ENCODE results near the gene SGMS1. TPM values are rescaled to one million over a fixed set of nuclear protein-coding genes. Genes with fewer than 3 reads are reported as not detected.
"Not testable (repeated sequence)": the region's sequence is repeated elsewhere in the genome, so short reads cannot be mapped to it uniquely, and the experiment has no call there.

The SGMS1 gene
- total RNA-seq, 1 experiment from 2014 or later: 54.7 TPM

DNA sequence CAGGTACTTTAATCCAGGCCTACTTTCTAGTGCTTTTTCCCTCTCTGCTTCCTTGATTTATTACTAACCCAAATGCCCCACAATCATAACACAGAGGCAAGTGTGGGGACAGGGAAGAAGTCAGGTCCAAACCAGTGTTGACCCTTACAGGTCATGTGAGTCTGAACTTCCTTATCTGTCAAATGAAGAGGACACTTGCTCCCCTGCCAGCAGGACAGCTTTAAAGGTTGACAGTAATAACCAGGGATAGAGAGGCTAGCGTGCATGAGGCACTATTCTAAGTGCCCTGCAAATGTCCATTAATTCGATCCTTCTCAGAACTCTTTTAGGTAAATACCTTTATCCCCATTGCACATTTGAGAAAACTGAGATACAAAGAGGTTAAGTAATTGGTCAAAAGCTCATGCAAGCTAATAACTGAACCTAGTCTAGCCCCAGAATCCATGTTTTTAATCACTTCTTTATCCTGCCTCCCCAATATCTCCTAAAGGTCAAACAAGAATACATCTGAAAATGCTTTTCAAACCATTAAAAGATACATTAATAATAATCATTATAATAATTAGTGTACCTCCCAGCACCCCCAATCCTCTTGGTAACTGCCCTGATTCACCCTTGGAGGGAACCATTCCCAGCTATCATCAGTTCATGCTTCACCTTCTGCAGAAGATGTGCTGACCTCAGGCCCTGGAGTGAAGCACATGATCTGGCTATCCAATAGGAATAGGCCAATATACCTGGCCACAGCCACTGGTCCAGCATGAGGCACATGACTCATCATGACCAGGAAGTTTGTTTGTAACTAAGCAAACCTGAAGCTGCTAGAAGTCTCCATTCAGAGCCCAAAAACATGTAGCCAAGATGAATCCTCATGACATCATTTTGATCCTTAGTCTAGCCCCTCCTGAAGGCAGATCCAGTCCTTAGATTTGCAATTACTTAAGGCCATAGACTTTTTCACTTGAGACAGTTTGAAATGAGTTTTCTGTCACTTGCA, 40.7 kb downstream of the SGMS1 start:
- peak; percentile 68 for DNase-seq (ENCODE audit: low read depth)

DNA sequence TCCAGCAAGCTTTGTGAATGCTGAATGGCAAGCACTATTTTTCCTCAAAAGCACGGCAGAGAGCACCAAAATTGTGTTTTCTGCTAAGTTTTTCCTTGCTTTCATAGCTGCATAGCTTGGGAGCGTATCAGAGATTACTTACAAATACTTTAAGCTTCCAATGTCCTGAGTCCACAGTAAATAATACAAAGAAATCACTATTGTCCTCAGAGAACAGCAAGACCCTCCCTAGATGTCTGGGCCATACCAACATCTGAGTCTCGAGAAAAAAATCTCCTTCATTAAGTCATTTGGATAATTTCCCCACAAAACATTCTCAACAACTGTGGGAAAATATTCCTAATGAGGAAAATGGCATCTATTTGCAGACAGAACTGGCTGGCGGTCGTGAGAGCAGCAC, 41.7 kb downstream of the SGMS1 start:
- no peak for DNase-seq (ENCODE audit: low read depth)

DNA sequence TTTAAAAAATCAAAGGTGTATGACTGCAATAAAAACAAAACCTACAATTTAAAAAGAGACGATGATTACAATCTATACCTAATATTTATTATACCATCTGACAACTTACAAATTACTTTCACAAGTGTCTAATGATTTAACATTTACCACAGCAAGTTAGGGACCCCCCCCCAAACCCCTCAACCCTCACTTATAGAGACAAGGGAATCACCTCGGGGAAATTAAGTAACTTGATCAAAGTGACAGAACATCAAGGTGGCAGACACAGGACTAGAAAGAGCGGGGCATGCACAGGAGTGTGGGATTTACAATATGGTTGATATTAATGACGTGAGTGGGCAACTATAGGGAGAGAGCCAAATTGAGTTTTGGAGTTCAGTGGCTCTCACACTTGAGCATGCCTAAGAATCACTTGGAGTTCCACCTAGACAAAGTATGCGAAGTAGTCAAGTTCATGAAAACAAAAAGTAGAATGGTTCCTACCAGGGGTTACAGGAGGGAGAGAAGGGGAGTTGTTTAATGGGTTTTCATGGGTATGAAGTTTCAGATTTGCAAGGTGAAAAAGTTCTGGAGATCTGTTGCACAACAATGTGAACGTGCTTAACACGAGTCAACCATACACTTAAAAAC, 43.4 kb downstream of the SGMS1 start:
- DNase-seq (ENCODE audit: low read depth): no peak

DNA sequence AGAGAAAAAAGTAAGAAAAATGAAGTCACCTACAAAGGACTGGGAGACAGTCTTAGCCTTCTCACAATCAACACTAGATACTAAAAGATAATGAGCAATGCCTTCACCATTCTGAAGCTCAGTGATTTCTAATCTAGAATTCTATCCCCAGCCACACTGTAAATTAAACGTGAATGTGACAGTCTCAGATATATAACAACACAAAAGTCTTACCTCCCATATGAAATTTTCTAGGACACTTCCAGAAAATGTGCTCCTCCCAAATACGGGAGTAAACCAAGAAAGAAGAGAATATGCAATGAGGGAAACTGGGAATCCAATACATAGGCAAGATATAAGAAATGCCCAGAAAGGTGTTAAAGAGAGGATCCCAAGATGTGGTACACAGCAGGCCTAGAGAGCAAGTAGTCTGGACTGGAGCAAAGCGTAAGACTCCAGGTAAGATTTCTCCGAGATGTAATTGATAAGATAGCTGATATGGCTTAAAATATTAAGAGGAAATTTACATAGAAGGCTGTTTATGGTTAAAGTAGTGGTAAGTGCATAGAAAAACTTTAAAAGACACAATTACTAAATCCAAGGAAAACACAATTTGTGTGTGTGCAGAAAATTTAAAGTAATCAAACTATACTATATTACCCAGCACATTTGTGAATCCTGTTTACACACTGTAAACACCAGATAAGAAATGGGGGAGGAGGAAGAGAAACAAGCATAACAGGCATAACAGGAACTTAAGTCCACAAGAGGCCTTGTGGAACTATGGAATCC, 44.1 kb downstream of the SGMS1 start:
- no peak for DNase-seq (ENCODE audit: low read depth)

DNA sequence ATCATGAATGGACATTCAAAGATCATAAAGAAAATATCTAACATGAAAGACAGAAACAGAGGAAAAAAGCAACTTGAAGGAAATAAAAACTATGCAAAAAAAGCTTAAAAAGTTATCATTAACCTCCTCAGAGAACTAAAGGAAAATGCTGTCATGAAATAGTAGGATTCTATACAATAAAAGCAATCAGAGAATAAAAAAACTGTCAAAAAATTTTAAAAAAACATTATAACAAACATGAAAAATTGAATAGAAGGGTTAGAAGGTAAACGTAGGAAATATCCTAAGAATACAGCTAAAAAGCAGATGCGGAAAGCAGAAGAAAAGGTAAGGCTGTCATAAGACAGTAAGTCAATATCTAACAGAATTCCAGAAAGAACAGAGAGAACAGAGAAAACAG, 44.8 kb downstream of the SGMS1 start:
- no peak for DNase-seq (ENCODE audit: low read depth)

DNA sequence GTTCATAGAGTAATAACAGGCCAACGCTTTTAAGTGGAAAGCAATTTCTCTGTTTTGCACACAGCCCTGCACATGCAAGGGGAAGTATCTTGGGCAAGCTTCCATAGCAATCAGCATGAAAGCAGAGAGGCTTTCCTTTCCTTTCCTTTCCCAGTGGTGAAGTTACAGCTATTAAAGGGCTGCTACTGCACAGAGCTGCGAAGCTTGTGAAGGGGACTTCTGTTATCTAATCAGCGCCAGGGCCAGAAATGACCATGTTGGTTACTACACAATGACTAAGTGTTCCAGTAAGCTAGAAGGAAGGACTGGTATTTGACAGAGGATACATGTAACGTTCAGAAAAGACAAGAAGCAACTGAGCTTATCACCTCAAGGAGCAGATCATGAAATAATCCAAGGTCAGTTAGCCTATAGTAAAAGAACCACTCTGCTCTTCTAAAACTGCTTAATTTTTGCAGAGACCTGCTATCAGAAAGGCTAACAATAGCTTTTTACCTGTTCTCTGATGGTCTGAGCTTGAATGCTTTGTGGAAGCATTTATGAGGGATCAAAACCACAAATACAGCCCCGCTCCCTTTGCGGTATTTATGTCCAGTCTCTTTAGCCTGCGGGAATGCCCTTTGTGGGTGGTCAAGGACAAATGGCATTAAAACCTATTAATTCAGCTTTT, 45.9 kb downstream of the SGMS1 start:
- DNase-seq (ENCODE audit: low read depth): peak; percentile 64

DNA sequence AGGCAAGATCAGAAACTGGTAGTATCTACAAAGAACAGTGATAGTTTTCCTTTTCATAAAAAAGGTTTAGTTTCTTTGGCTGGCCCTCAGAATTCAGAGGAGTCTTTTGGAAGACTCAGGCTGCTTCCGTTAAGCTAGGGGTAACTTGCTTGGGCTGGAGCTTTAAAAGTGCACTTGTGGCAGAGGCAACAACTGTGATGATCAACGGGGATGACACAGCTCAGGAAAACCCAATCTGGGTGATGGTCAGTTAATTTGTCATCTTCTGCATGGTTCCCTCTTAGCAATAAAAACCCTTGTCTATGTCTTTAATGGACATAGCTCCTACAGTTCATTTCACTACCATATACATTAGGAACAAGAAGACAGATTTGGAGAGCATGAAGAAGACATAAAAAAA, 46.7 kb downstream of the SGMS1 start:
- DNase-seq (ENCODE audit: low read depth): no peak

DNA sequence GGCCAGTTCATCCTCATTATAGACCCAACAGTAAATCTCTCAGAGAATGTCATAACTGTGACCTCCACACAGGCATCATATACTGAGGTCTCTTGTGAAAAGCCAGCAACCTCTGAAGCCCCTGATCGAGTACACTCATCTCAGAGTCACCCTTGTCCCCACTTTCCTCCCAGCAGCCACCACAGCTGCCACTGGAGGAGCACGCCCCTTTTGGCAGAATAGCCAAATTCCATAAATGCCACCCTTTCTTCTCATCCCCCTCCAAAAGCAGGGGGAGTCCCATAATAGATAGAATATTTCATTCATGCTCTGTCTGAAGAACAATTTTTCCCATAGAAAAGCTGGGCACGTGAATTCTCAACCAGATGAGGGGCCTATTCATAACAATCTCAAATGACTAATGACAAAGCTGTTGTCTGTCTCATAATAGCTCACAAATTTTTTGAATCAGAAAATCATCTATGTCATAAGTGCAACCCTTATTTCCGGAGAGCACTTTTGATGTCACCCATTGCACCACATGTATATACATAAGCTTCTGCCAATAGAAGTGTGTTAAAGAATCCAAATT, 47.4 kb downstream of the SGMS1 start:
- DNase-seq (ENCODE audit: low read depth): peak; percentile 71

DNA sequence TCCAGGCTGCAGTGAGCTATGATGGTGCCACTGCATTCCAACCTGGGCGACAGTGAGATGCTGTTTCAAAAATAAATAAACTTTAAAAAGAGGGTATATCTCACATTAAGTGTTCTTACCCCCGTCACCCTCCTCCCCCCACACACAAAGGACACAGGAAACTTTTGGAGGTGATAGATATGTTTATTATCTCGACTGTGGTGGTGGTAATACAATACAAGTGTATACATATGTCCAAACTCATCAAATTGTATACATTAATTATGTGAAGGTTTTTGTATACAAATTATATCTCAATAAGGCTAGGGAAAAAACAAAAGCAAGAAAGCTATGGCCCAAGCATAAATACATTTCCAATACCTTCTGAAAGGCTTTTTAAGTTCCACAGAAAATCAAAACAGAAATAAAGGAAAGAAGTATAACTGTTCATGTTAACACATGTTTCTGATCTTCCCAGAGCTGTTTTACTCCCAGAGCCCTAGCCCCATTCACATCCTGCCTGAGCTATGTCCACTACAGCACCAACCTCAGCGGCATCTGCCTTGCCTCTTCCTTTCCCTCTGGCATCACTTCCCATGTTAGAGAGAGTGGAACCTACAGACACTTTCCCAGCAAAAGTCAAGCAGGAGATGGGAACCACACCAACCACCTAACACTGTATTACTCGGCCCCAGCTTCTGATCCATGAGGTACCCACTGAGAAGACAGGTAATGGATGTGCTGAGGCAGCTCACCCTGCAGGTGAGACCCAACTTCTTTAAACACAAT, 48.1 kb downstream of the SGMS1 start:
- no peak for DNase-seq (ENCODE audit: low read depth)

DNA sequence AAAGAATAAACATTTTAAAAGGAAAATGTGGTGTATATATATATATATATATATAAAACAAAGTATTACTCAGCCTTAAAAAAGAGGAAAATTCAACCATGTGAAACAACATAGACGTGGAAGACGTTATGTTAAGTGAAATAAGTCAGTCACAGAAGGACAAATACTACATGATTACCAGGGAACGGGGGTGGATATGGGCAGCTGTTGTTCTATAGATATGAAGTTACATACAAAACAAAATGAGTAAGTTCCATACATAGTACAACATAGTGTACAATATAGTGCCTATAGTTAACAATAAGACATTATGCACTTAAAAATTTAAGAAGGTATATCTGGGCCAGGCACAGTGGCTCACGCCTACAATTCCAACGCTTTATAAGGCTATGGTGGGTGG, 48.8 kb downstream of the SGMS1 start:
- DNase-seq (ENCODE audit: low read depth): no peak

DNA sequence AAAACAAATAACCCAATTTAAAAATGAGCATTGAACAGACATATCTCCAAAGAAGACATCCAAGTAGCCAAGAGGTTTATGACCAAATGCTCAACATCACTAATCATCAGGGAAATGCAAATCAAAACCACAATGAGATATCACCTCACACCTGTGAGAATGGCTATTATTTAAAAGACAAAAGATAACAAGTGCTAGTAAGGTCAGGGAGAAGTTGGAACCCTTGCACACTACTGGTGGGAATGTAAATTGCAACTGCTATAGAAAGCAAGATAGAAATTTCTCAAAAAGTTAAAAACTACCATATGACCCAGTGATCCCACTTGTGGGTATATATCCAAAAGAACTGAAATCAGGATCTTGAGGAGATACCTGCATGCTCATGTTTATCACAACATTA, 49.5 kb downstream of the SGMS1 start:
- DNase-seq (ENCODE audit: low read depth): no peak

DNA sequence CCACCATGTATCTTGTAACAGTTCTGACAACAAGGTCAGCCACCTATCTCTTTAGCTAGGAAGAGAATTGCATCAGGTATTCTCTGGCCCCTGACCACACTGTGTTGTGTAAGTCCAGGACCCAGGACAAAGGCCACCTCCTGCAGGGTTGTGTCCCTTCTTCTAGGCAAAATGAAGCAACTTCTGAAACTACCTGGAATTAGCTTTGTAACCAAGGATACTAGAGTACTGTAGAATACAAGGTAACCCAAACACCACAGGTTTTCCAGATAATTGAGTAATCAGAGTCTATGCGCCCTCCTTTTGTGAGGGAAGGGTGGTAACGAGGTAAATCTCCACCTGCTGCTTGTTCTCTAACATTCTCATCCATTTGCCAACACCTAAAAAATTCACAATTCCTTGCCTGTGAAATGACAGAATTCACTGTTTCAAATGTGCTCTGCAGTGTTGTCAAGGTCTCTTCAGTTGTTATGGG, 51.7 kb downstream of the SGMS1 start:
- no peak for DNase-seq (ENCODE audit: low read depth)

DNA sequence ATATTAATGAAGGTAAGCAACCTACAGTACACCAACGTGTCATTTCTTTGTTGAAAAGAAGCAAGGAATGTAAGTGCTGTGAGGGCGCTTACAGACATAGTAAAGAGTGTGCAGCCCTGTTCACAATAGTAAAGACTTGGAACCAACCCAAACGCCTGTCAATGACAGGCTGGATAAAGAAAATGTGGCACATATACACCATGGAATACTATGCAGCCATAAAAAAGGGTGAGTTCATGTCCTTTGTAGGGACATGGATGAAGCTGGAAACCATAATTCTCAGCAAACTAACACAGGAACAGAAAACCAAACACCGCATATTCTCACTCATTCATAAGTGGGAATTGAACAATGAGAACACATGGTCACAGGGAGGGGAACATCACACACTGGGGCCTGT, 55.0 kb downstream of the SGMS1 start:
- DNase-seq (ENCODE audit: low read depth): not testable (repeated sequence)

DNA sequence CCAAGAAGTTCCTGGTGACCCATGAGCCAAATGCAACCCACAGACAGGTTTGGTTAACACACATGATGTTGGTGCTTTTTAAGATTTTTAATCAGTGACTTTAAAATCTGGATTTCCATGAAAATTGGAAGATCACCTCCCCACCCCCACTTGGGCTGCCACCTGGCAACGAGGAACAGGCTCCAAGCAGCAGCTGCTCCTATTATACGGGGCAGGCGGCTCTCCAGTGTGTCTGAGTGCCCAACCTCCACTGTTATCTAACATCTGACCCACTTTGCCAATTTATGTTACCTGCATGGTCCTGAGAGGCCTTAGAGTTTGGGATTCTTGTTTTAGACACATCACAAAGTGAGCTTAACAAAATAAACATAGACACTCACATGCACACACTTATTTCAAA, 56.4 kb downstream of the SGMS1 start:
- DNase-seq (ENCODE audit: low read depth): no peak

DNA sequence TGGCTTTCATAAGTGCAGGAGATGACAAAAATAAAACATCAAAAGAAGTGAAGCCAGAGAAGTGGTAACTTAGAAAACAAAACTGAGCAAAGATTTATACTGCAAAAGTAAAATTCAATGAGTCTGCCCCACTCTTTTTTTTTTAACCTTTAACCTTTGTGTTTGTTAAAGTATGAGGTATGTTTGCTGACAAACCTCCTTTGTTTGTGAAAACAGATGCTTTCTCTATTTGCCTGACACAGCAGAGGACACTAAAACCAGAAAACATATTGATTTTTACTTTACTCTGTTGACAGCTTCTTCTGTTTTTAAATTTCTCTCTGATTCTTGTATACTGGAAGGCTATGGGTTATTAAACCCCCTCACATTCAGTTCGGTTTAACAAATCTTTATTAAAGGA, 57.6 kb downstream of the SGMS1 start:
- DNase-seq (ENCODE audit: low read depth): no peak

DNA sequence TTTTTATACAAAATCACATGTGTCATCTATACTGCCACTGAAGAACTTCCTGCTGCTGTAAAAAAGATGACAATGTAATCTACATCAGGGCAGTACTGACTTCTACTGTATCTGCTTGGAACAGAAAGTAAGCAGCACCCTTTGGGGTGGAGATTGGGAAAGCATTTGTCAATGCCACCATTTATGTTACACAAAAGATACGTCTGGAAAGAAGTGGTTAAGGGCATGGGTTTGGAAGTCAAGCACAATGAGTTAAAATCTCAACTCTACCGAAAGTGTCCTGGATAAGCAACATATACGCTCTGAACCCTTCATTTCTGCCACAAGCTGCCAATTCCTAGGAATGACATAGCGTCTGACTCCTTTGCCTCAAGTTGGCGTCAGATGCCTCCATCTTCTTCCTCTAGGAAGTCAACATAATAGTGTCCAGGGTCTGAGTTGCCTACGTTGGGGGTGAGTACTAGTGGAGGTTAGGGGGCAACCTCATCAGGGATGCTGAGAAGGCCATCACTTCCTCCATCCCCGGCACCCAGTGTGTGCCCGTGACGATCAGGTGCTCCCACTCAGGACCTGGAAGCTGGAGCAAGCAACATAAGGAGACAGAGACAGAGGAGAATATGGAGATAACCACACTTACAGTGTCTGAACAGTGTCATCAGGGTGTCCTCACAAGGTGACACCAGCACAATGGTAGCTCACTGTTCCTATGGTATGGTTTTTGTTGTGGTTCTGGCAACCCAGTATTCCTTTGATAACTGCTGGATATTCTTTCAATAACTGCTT, 58.3 kb downstream of the SGMS1 start:
- DNase-seq (ENCODE audit: low read depth): no peak

DNA sequence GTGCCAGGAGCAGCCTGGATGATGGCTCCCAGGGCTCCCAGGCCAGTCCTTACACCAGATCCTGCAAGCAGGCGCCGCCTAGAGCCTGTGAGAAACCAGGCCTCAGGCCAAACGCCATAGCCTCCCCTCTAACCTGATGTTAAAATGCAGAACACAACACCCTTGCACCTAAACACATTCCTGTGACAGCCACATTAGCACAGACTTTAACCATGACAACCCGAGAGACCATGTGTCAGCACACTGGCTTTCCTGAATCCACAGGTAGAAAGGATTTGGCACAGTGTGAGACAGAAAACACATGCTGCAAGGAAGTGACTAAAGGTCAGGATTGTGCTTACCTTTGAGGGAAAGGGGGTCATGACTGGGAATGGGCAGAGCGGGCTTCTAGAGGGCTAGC, 59.9 kb downstream of the SGMS1 start:
- no peak for DNase-seq (ENCODE audit: low read depth)

DNA sequence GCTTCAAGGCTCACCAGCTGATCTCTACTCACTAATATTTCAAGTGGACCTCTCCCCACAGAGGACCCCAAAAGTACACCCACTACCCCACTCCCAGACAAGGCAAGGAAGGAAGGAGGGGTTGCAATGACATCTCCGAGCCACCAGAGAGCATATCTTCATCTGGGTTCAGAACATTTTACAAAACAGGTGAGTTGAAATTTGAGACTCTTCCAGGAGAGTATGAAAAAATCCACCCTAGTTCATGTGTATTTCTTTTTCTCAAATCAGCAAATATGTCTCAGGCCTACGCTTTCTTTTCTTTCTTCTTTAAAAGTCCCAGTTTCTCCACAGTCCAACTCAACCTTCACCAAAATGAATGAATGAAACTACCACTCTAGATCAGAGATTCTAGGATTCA, 61.9 kb downstream of the SGMS1 start:
- DNase-seq (ENCODE audit: low read depth): no peak

DNA sequence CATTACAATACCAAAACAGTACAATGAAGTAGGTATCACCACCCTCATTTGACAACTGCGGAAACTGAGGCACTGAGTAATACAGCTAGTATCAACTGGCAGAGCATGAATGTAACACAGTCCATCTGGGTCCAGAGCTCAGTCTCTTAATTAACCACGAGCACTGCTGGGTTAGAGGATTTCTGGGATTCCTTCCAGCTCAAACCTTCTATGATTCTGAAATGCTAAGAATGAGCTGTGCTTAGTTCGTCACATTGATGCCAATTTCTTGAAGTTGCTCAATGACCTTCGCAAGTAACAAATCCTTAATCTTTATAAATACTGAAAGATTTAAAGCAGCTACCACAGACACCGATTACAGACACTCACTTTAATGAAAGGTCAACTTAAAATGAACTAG, 62.5 kb downstream of the SGMS1 start:
- DNase-seq (ENCODE audit: low read depth): no peak
